ENCODE data around the gene AK1.

Gene AK1

DNA sequence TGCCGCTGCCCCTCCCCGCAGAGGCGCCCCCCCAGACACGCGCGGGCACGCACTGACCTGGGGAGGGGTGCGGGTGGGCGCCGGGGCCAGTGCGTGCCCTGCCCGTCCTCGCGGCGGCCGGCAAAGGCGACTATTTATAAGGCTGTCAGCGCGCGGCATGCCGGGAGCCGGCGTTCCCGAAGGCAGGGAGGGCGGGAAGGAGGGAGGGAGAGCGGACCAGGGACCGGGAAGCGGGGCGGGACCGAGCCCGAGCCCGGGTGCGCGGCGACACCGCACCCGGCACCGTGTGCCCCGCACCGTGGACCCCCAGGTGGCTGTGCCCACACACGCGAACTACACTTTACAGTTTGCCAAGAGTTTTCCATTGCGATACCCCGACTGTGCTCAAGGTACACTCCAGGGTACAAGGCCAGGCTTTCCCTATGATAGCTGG is at the start of gene AK1:
Gene AK1, minus strand, starts transcription at position 110 of the 433 bp plus-strand sequence. CDS start 3,058 bp downstream, outside the sequence.
- Histone ChIP-seq H3K9me3 (ENCODE audit: control insufficient read depth in 1 of 2, low read length in 2 of 2) (no peaks in the 10 kb centered on the region), H3K9ac (ENCODE audit: low read depth in 1 of 2, low read length in 2 of 2) (peak within 1 kb of the TSS; percentile 46 to 70), H3K27ac (ENCODE audit: low read depth, low read length) (no peak within 1 kb of the TSS), H3K4me3 (ENCODE audit: low read depth in 1 of 2, low read length in 2 of 2) (peak within 1 kb of the TSS; percentile 65 to 76), H3K36me3 (ENCODE audit: control insufficient read depth in 1 of 2, insufficient read depth in 2 of 2, low read length in 2 of 2) (no peaks in the 10 kb centered on the region), H3K4me1 (ENCODE audit: control insufficient read depth in 1 of 2, insufficient read depth in 2 of 2, low read length in 2 of 2) (peaks cover 11 to 31% of the 10 kb centered on the region in 2 donors), H3K27me3 (ENCODE audit: control insufficient read depth in 1 of 2, insufficient read depth in 2 of 2, low read length in 2 of 2) (no peaks in the 10 kb centered on the region)

GRCh38 chr9:127926906-127927200 is 49.4 kb upstream of the AK1 start:
- H3K27me3 ChIP-seq (ENCODE audit: control insufficient read depth in 1 of 2, insufficient read depth in 2 of 2, low read length in 2 of 2): peaks cover 24 to 36% of the 10 kb centered on the region in 2 donors

DNA sequence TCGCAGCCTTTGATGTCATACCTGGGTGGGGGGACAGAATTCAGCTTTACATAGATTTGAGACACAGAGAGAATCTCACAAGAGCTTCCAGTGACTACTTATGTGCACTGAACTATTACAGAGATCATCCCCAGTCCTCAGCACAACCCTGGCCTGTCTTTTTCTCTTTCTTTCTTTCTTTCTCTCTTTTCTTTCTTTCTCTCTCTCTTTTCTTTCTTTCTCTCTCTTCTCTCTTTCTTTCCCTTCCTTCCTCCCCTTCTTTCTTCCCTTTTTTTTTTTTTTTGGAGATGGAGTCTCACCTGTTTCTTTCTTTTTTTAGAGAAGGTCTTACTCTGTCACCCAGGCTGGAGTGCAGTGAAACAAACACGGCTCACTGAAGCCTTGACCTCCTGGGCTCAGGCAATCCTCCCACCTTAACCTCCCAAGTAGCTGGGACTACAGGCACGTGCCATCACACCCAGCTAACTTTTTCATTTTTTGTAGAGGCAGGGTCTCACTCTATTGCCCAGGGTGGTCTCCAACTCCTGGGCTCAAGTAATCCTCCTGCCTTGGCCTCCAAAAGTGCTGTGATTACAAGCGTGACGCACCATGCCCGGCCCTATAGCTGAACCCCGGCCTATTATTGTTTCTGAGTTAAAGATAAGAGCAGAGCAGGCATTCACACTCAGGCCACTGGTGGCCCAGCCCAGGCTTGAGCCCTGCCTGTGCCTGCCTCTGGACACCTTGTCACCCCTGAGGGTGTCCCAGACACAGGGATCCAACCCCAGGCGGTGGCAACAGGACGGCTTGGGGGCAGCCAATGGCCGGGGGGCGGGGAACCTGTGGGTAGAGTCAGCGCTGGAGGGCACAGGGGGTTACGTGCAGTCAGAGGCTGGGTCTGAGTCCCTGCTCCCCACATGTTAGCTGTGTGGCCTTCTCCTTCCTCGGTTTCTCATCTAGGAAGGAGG is 48.8 kb upstream of the AK1 start:
- Histone ChIP-seq H3K36me3 (ENCODE audit: control insufficient read depth in 1 of 2, insufficient read depth in 2 of 2, low read length in 2 of 2) (no peaks in the 10 kb centered on the region), H3K4me3 (ENCODE audit: low read depth in 1 of 2, low read length in 2 of 2) (peak overlapping the region; percentile 36 to 48), H3K9ac (ENCODE audit: low read depth in 1 of 2, low read length in 2 of 2) (no peak overlapping the region), H3K27me3 (ENCODE audit: control insufficient read depth in 1 of 2, insufficient read depth in 2 of 2, low read length in 2 of 2) (peaks cover 24 to 36% of the 10 kb centered on the region in 2 donors), H3K4me1 (ENCODE audit: control insufficient read depth in 1 of 2, insufficient read depth in 2 of 2, low read length in 2 of 2) (peaks cover 15 to 41% of the 10 kb centered on the region in 2 donors), H3K27ac (ENCODE audit: low read depth, low read length) (no peak overlapping the region), H3K9me3 (ENCODE audit: control insufficient read depth in 1 of 2, low read length in 2 of 2) (no peaks in the 10 kb centered on the region)

More at GRCh38 chr9:127926906-127927200, 49.4 kb upstream of the AK1 start:
- Histone ChIP-seq H3K36me3 (ENCODE audit: control insufficient read depth in 1 of 2, insufficient read depth in 2 of 2, low read length in 2 of 2) (no peaks in the 10 kb centered on the region), H3K4me1 (ENCODE audit: control insufficient read depth in 1 of 2, insufficient read depth in 2 of 2, low read length in 2 of 2) (peaks cover 19 to 42% of the 10 kb centered on the region in 2 donors), H3K9ac (ENCODE audit: low read depth in 1 of 2, low read length in 2 of 2) (peak overlapping the region in 1 of 2 donors; percentile 25), H3K9me3 (ENCODE audit: control insufficient read depth in 1 of 2, low read length in 2 of 2) (no peaks in the 10 kb centered on the region), H3K27ac (ENCODE audit: low read depth, low read length) (no peak overlapping the region), H3K4me3 (ENCODE audit: low read depth in 1 of 2, low read length in 2 of 2) (peak overlapping the region; percentile 36 to 48)

DNA sequence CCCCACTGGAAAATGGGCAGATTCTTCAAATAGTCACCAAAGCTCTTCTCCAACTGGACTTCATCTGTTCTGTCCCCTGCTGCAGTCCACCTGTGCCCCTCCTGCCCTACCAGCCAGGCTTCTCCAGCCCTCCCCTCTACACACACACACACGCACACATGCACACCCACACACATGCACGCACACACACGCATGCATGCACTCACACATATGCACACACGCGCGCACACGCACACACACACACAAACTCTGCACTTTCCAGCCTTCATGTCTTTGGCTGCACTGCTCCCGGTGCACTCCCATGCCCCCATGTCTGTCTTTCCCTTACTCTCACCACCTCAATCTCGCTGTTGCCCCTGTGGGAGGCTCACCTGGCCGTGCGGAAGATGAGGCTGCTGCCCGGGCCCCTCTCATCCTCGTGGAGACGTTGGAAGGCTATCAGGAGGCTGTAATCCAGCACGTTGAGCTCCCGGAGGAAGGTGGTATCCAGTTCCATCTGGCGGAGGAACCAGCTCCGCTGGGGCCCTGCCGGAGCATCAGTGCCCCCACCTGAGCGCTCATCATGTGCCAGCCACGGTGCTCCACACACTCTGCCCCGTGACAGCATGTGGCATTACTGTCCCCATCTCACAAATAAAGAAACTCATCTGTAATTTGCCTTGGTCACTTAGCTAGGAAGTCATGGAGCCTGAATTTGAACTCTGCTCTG is 47.4 kb upstream of the AK1 start:
- Histone ChIP-seq H3K4me1 (ENCODE audit: control insufficient read depth in 1 of 2, insufficient read depth in 2 of 2, low read length in 2 of 2) (peaks cover 14 to 30% of the 10 kb centered on the region in 2 donors), H3K27ac (ENCODE audit: low read depth, low read length) (no peak overlapping the region), H3K4me3 (ENCODE audit: low read depth in 1 of 2, low read length in 2 of 2) (no peak overlapping the region), H3K9me3 (ENCODE audit: control insufficient read depth in 1 of 2, low read length in 2 of 2) (no peaks in the 10 kb centered on the region), H3K36me3 (ENCODE audit: control insufficient read depth in 1 of 2, insufficient read depth in 2 of 2, low read length in 2 of 2) (no peaks in the 10 kb centered on the region), H3K27me3 (ENCODE audit: control insufficient read depth in 1 of 2, insufficient read depth in 2 of 2, low read length in 2 of 2) (peaks cover 20 to 36% of the 10 kb centered on the region in 2 donors), H3K9ac (ENCODE audit: low read depth in 1 of 2, low read length in 2 of 2) (no peak overlapping the region)

DNA sequence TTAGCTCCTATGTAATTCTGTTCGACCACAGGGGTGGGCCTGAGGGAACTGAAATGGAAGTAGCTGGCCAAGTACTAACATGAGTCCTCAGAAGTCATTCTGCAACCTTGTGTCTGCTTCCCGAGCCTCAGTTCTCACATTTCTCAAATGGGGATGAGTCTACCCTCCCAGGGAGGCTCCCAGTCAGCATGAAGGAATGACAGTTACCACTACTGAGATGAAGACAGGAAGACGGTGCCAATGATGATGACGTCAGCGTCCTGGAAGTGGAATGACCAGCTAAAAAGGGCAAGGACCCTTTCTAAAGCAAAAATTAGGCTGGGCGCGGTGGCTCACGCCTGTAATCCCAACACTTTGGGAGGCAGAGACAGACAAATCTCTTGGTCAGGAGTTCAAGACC is 46.3 kb upstream of the AK1 start:
- no peaks in the 10 kb centered on the region for H3K9me3 ChIP-seq (ENCODE audit: control insufficient read depth in 1 of 2, low read length in 2 of 2)
- no peak overlapping the region for H3K27ac ChIP-seq (ENCODE audit: low read depth, low read length)
- no peaks in the 10 kb centered on the region for H3K36me3 ChIP-seq (ENCODE audit: control insufficient read depth in 1 of 2, insufficient read depth in 2 of 2, low read length in 2 of 2)
- no peak overlapping the region for H3K4me3 ChIP-seq (ENCODE audit: low read depth in 1 of 2, low read length in 2 of 2)
- peaks cover 22 to 38% of the 10 kb centered on the region in 2 donors for H3K4me1 ChIP-seq (ENCODE audit: control insufficient read depth in 1 of 2, insufficient read depth in 2 of 2, low read length in 2 of 2)
- H3K9ac ChIP-seq (ENCODE audit: low read depth in 1 of 2, low read length in 2 of 2): no peak overlapping the region
- H3K27me3 ChIP-seq (ENCODE audit: control insufficient read depth in 1 of 2, insufficient read depth in 2 of 2, low read length in 2 of 2): peaks cover 13 to 28% of the 10 kb centered on the region in 2 donors

- Histone ChIP-seq H3K27ac (ENCODE audit: low read depth, low read length) (no peak overlapping the region), H3K4me1 (ENCODE audit: control insufficient read depth in 1 of 2, insufficient read depth in 2 of 2, low read length in 2 of 2) (peaks cover 23 to 39% of the 10 kb centered on the region in 2 donors), H3K27me3 (ENCODE audit: control insufficient read depth in 1 of 2, insufficient read depth in 2 of 2, low read length in 2 of 2) (peaks cover 13 to 21% of the 10 kb centered on the region in 2 donors), H3K9ac (ENCODE audit: low read depth in 1 of 2, low read length in 2 of 2) (no peak overlapping the region), H3K4me3 (ENCODE audit: low read depth in 1 of 2, low read length in 2 of 2) (no peak overlapping the region), H3K9me3 (ENCODE audit: control insufficient read depth in 1 of 2, low read length in 2 of 2) (no peaks in the 10 kb centered on the region), H3K36me3 (ENCODE audit: control insufficient read depth in 1 of 2, insufficient read depth in 2 of 2, low read length in 2 of 2) (no peaks in the 10 kb centered on the region)
Observed at GRCh38 chr9:127923046-127923445, 45.6 kb upstream of the AK1 start.

GRCh38 chr9:127921557-127922120 is 44.2 kb upstream of the AK1 start:
- Histone ChIP-seq H3K4me3 (ENCODE audit: low read depth in 1 of 2, low read length in 2 of 2) (peak overlapping the region in 1 of 2 donors; percentile 40), H3K36me3 (ENCODE audit: control insufficient read depth in 1 of 2, insufficient read depth in 2 of 2, low read length in 2 of 2) (no peaks in the 10 kb centered on the region), H3K4me1 (ENCODE audit: control insufficient read depth in 1 of 2, insufficient read depth in 2 of 2, low read length in 2 of 2) (peaks cover 25 to 33% of the 10 kb centered on the region in 2 donors), H3K9me3 (ENCODE audit: control insufficient read depth in 1 of 2, low read length in 2 of 2) (no peaks in the 10 kb centered on the region), H3K27me3 (ENCODE audit: control insufficient read depth in 1 of 2, insufficient read depth in 2 of 2, low read length in 2 of 2) (peaks cover 7 to 12% of the 10 kb centered on the region in 2 donors), H3K9ac (ENCODE audit: low read depth in 1 of 2, low read length in 2 of 2) (no peak overlapping the region), H3K27ac (ENCODE audit: low read depth, low read length) (no peak overlapping the region)

GRCh38 chr9:127920794-127921193 is 43.3 kb upstream of the AK1 start:
- Histone ChIP-seq H3K9ac (ENCODE audit: low read depth in 1 of 2, low read length in 2 of 2) (no peak overlapping the region), H3K27me3 (ENCODE audit: control insufficient read depth in 1 of 2, insufficient read depth in 2 of 2, low read length in 2 of 2) (peaks cover 4 to 10% of the 10 kb centered on the region in 2 donors), H3K36me3 (ENCODE audit: control insufficient read depth in 1 of 2, insufficient read depth in 2 of 2, low read length in 2 of 2) (no peaks in the 10 kb centered on the region), H3K4me1 (ENCODE audit: control insufficient read depth in 1 of 2, insufficient read depth in 2 of 2, low read length in 2 of 2) (peaks cover 29 to 39% of the 10 kb centered on the region in 2 donors), H3K9me3 (ENCODE audit: control insufficient read depth in 1 of 2, low read length in 2 of 2) (no peaks in the 10 kb centered on the region), H3K4me3 (ENCODE audit: low read depth in 1 of 2, low read length in 2 of 2) (no peak overlapping the region), H3K27ac (ENCODE audit: low read depth, low read length) (no peak overlapping the region)

GRCh38 chr9:127919253-127919815 is 41.9 kb upstream of the AK1 start:
- Histone ChIP-seq H3K4me1 (ENCODE audit: control insufficient read depth in 1 of 2, insufficient read depth in 2 of 2, low read length in 2 of 2) (peaks cover 42 to 52% of the 10 kb centered on the region in 2 donors), H3K27ac (ENCODE audit: low read depth, low read length) (no peak overlapping the region)

More at GRCh38 chr9:127919253-127919815, 41.9 kb upstream of the AK1 start:
- no peak overlapping the region for H3K4me3 ChIP-seq (ENCODE audit: low read depth in 1 of 2, low read length in 2 of 2)
- H3K36me3 ChIP-seq (ENCODE audit: control insufficient read depth in 1 of 2, insufficient read depth in 2 of 2, low read length in 2 of 2): no peaks in the 10 kb centered on the region
- H3K9ac ChIP-seq (ENCODE audit: low read depth in 1 of 2, low read length in 2 of 2): peak overlapping the region; percentile 13 to 25
- H3K9me3 ChIP-seq (ENCODE audit: control insufficient read depth in 1 of 2, low read length in 2 of 2): no peaks in the 10 kb centered on the region
- peaks cover 0 to 4% of the 10 kb centered on the region in 2 donors for H3K27me3 ChIP-seq (ENCODE audit: control insufficient read depth in 1 of 2, insufficient read depth in 2 of 2, low read length in 2 of 2)

All from duodenal mucosa (tissue), 2 donors.